Body of pancreas (tissue), 4 donors: ENCODE data around the gene GFOD1.

Experiments used
- POLR2A ChIP-seq, 3 donors: fragments of 450-650 bp; IDR thresholded peaks; one replicate each; pipeline ENCODE4 v1.6.1; 2016; ENCODE audit warnings: antibody characterized with exemption in 3 of 3, mild to moderate bottlenecking in 2 of 3
- TF ChIP-seq, protein P1 (sequence below), 7 experiments: fragments of 450-650 bp in 4 of 7; fragments of 200-600 bp in 3 of 7; sonication (generic) in 3 of 7; IDR thresholded peaks; one replicate each; pipeline ENCODE4 v1.5.1; 2016 to 2019; ENCODE audit warnings: antibody characterized with exemption in 7 of 7

DNA sequence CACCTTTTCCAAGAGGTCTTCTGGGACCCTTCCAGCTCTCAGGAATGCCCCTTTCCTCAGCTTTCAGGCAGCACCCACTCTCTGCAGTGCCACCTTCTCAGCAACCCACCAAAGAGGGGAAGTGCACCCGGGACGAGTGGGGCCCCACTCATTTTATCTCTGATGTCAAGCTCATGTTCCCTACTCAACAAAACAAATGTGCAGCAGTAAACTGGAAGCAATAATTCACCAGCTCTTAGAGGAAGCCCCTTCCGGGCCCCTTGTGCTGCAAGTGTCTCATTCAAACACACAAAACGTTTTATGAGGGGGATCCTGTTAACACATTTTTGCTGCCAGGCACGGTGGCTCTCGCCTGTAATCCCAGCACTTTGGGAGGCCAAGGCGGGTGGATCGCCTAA lies 13.6 kb downstream of the GFOD1 start:
- TF ChIP-seq, protein P1, sequence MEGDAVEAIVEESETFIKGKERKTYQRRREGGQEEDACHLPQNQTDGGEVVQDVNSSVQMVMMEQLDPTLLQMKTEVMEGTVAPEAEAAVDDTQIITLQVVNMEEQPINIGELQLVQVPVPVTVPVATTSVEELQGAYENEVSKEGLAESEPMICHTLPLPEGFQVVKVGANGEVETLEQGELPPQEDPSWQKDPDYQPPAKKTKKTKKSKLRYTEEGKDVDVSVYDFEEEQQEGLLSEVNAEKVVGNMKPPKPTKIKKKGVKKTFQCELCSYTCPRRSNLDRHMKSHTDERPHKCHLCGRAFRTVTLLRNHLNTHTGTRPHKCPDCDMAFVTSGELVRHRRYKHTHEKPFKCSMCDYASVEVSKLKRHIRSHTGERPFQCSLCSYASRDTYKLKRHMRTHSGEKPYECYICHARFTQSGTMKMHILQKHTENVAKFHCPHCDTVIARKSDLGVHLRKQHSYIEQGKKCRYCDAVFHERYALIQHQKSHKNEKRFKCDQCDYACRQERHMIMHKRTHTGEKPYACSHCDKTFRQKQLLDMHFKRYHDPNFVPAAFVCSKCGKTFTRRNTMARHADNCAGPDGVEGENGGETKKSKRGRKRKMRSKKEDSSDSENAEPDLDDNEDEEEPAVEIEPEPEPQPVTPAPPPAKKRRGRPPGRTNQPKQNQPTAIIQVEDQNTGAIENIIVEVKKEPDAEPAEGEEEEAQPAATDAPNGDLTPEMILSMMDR (IDR thresholded peaks at IDR 0.05) = no peak
- no peak for TF ChIP-seq POLR2A (IDR thresholded peaks at IDR 0.05)
